ENCODE data around the gene MED12L.

DNA sequence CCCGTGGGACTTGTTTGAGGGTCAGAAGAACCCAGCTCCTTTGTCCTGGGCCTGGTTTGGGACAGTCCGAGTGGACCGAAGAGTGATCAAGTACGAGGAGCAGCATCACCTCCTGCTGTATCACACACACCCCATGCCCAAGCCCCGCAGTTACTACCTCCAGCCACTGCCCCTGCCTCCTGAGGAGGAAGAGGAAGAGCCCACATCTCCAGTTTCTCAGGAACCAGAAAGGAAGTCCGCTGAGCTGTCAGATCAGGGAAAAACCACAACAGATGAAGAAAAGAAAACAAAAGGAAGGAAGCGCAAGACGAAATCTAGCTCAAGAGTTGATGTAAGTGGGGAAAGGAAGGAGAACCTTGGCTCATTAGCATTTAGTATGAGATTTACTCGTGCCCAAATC is 302.4 kb downstream of the MED12L start:
- TF ChIP-seq, protein P1, sequence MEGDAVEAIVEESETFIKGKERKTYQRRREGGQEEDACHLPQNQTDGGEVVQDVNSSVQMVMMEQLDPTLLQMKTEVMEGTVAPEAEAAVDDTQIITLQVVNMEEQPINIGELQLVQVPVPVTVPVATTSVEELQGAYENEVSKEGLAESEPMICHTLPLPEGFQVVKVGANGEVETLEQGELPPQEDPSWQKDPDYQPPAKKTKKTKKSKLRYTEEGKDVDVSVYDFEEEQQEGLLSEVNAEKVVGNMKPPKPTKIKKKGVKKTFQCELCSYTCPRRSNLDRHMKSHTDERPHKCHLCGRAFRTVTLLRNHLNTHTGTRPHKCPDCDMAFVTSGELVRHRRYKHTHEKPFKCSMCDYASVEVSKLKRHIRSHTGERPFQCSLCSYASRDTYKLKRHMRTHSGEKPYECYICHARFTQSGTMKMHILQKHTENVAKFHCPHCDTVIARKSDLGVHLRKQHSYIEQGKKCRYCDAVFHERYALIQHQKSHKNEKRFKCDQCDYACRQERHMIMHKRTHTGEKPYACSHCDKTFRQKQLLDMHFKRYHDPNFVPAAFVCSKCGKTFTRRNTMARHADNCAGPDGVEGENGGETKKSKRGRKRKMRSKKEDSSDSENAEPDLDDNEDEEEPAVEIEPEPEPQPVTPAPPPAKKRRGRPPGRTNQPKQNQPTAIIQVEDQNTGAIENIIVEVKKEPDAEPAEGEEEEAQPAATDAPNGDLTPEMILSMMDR (IDR thresholded peaks at IDR 0.05; ENCODE audit: poor library complexity, severe bottlenecking) = no peak
- TF ChIP-seq EZH2 (IDR thresholded peaks at IDR 0.05; ENCODE audit: borderline replicate concordance, insufficient read depth, low read length, poor library complexity, severe bottlenecking) (no peak), POLR2AphosphoS5 (IDR thresholded peaks at IDR 0.05) (no peak), TAF1 (IDR thresholded peaks at IDR 0.05; ENCODE audit: low read depth) (no peak), SMC3 (conservative IDR thresholded peaks at IDR 0.05; ENCODE audit: poor library complexity) (no peak)
- TF ChIP-seq, protein P2, sequence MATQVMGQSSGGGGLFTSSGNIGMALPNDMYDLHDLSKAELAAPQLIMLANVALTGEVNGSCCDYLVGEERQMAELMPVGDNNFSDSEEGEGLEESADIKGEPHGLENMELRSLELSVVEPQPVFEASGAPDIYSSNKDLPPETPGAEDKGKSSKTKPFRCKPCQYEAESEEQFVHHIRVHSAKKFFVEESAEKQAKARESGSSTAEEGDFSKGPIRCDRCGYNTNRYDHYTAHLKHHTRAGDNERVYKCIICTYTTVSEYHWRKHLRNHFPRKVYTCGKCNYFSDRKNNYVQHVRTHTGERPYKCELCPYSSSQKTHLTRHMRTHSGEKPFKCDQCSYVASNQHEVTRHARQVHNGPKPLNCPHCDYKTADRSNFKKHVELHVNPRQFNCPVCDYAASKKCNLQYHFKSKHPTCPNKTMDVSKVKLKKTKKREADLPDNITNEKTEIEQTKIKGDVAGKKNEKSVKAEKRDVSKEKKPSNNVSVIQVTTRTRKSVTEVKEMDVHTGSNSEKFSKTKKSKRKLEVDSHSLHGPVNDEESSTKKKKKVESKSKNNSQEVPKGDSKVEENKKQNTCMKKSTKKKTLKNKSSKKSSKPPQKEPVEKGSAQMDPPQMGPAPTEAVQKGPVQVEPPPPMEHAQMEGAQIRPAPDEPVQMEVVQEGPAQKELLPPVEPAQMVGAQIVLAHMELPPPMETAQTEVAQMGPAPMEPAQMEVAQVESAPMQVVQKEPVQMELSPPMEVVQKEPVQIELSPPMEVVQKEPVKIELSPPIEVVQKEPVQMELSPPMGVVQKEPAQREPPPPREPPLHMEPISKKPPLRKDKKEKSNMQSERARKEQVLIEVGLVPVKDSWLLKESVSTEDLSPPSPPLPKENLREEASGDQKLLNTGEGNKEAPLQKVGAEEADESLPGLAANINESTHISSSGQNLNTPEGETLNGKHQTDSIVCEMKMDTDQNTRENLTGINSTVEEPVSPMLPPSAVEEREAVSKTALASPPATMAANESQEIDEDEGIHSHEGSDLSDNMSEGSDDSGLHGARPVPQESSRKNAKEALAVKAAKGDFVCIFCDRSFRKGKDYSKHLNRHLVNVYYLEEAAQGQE (IDR thresholded peaks at IDR 0.05; ENCODE audit: borderline replicate concordance) = no peak
